Measurements from ENCODE around the gene SPRYD7. TPM values are rescaled to one million over a fixed set of nuclear protein-coding genes. Genes with fewer than 3 reads are reported as not detected.

The SPRYD7 gene
- total RNA-seq, 1 donor from 2014 or later: 9.8 TPM

DNA sequence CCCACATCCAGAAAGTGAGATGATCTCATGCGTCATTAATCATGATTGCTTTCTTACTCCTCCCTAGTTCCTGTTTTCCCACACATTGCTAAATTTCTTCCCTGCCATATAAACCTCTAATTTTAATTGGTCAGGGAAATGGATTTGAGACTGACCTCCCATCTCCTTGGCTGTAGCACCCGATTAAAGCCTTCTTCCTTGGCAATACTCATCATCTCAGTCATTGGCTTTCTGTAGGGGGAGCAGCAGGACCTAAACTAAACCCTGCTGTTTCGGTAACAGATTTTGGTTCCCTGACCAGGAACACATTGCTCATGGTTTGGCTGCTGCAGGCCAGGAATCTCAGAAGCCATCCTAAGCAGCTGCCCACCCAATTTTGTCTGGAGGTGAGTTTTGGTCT, 61.7 kb downstream of the SPRYD7 start:
- Mint-ChIP-seq H3K9me3 (peaks cover 31% of the 10 kb centered on the region), H3K27ac (no peak overlapping the region), H3K36me3 (ENCODE audit: low read depth) (no peaks in the 10 kb centered on the region), H3K27me3 (ENCODE audit: low read depth) (no peaks in the 10 kb centered on the region), H3K4me1 (ENCODE audit: low read depth) (no peaks in the 10 kb centered on the region), H3K4me3 (ENCODE audit: low read depth) (no peak overlapping the region)
- intact Hi-C loops (cut with micrococcal nuclease): no loop called here
- no peak for DNase-seq (ENCODE audit: low spot score)

DNA sequence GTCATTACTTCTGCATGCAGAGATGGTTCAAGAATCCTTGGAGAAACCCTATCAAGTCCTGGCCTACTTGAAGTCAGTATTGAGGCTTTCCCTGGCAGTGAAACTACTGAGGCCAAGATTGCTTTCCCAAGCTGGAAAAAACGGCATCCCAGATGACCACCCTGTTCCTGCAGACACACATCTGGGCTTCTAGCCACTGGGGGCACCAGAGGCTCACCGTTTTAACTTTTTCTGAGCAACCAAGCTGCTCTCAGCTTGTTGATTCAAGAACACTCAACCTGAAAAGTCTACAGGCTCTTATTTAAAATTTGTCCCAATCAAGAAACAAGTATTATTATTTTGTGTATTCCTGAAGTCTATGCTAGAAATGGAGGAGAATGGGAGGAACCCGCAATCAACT, 66.6 kb downstream of the SPRYD7 start:
- no peak overlapping the region for H3K27ac Mint-ChIP-seq
- no peak overlapping the region for H3K4me3 Mint-ChIP-seq (ENCODE audit: low read depth)
- intact Hi-C loops (cut with micrococcal nuclease): no loop called here
- no peaks in the 10 kb centered on the region for H3K4me1 Mint-ChIP-seq (ENCODE audit: low read depth)
- no peaks in the 10 kb centered on the region for H3K36me3 Mint-ChIP-seq (ENCODE audit: low read depth)
- H3K9me3 Mint-ChIP-seq: peaks cover 4% of the 10 kb centered on the region
- H3K27me3 Mint-ChIP-seq (ENCODE audit: low read depth): no peaks in the 10 kb centered on the region
- DNase-seq (ENCODE audit: low spot score): no peak

DNA sequence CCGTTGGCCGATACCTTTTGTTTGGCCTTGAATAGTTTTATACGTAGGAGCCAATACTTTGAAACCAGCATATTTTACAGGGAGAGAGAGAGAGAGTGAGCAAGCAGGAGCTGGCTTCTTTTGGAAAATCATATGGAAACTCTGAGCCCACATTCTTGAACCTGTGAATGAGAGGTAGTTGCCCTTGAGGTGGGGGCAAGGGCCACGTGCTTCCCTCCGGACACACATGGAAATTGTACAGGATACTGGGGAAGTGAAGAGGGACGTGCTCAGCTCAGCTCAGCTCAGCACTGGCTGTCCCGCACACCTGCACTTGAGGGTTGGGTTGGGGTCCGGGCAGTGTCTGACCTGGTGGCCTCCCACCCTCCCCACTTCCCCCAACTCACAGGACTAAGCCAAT, 68.3 kb downstream of the SPRYD7 start:
- DNase-seq (ENCODE audit: low spot score): no peak
- intact Hi-C loops (cut with micrococcal nuclease): no loop called here
- Mint-ChIP-seq H3K27me3 (ENCODE audit: low read depth) (no peaks in the 10 kb centered on the region), H3K27ac (no peak overlapping the region), H3K36me3 (ENCODE audit: low read depth) (no peaks in the 10 kb centered on the region), H3K9me3 (no peaks in the 10 kb centered on the region), H3K4me3 (ENCODE audit: low read depth) (no peak overlapping the region), H3K4me1 (ENCODE audit: low read depth) (no peaks in the 10 kb centered on the region)

DNA sequence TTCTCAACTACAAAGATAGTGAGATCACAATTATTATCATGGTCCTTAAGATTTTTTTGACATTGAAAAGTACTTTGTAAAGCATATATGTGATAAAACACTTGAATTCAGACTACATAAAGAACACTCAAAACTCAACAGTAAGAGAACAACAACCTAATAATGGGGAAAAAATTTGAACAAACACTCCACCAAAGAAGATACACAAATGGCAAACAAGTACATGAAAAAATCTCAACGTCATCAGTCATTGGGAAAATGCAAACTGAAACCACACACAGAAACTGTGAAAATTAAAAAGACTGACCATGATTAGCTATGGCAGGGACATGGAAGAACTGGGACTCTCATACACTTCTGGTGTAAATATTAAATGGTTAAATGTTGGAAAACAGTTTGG, 70.9 kb downstream of the SPRYD7 start:
- H3K27ac Mint-ChIP-seq: no peak overlapping the region
- DNase-seq (ENCODE audit: low spot score): no peak
- H3K36me3 Mint-ChIP-seq (ENCODE audit: low read depth): no peaks in the 10 kb centered on the region
- no peaks in the 10 kb centered on the region for H3K4me1 Mint-ChIP-seq (ENCODE audit: low read depth)
- intact Hi-C loops (cut with micrococcal nuclease): no loop called here
- no peaks in the 10 kb centered on the region for H3K9me3 Mint-ChIP-seq
- peaks cover 2% of the 10 kb centered on the region for H3K27me3 Mint-ChIP-seq (ENCODE audit: low read depth)
- H3K4me3 Mint-ChIP-seq (ENCODE audit: low read depth): no peak overlapping the region

DNA sequence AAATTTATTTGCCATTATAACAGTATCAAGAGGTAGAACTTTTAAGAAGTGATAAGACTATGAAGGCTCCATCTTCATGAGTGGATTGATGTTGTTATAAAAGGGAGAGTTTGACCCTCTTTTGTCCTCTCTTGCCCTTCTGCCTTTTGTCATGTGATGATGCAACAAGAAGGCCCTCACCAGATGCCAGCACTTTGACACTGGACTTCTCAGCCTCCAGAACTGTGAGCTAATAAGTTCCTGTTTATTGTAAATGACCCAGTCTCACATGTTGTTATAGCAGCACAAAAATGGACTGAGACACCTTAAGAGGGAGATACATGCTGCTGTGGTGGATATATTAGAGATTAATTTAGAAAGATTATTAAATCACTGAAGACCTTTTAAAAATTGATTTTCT, 71.6 kb downstream of the SPRYD7 start:
- Mint-ChIP-seq H3K27ac (no peak overlapping the region), H3K9me3 (no peaks in the 10 kb centered on the region), H3K4me3 (ENCODE audit: low read depth) (no peak overlapping the region), H3K27me3 (ENCODE audit: low read depth) (peaks cover 2% of the 10 kb centered on the region), H3K36me3 (ENCODE audit: low read depth) (no peaks in the 10 kb centered on the region), H3K4me1 (ENCODE audit: low read depth) (no peaks in the 10 kb centered on the region)
- no peak for DNase-seq (ENCODE audit: low spot score)
- intact Hi-C loops (cut with micrococcal nuclease): no loop called here

Other genes with a start within 250 kb of the SPRYD7 start
- 42.7 and 47.5 TPM in 2 replicates for gene EBPL, start 244.9 kb downstream of the SPRYD7 start, total RNA-seq
- gene KPNA3, start 143.7 kb downstream of the SPRYD7 start, total RNA-seq: 46.1 and 49.0 TPM in 2 replicates
- 17.2 and 17.9 TPM in 2 replicates for gene TRIM13, start 60.7 kb upstream of the SPRYD7 start, total RNA-seq
- gene KCNRG, start 79.1 kb upstream of the SPRYD7 start, total RNA-seq: 0.53 and 0.75 TPM in 2 replicates